SU-DHL-6 (cell line): ENCODE measurements around the gene ARRDC1.

Source experiments
- CTCF ChIP-seq: fragments of 200-600 bp; sonication (generic); IDR thresholded peaks from one replicate; pipeline ENCODE4 v1.5.1; 2017; ENCODE audit warnings: antibody characterized with exemption, mild to moderate bottlenecking, low read length, moderate library complexity; ENCODE audit not compliant: insufficient read depth, poor library complexity, severe bottlenecking
- EZH2phosphoT487 ChIP-seq: fragments of 200-600 bp; sonication (generic), shearing (Covaris generic); conservative IDR thresholded peaks from 2 replicates; pipeline ENCODE4 v1.6.1; 2018; ENCODE audit warnings: mild to moderate bottlenecking, antibody characterized with exemption, low read length, moderate library complexity, mixed read lengths

- TF ChIP-seq CTCF (no peak), EZH2phosphoT487 (no peak)
Measured at GRCh38 chr9:137556069-137556838, 49.2 kb upstream of the ARRDC1 start.
